ENCODE measurements around the gene RAB11FIP4. TPM values are rescaled to one million over a fixed set of nuclear protein-coding genes. Genes with fewer than 3 reads are reported as not detected.

Gene RAB11FIP4
- total and polyA plus RNA-seq, 10 of the 15 experiments (the other 5 are each of a cell fraction or from before 2014, with no cell fraction given): 1.4 to 27.0 (median 17.6) TPM

DNA sequence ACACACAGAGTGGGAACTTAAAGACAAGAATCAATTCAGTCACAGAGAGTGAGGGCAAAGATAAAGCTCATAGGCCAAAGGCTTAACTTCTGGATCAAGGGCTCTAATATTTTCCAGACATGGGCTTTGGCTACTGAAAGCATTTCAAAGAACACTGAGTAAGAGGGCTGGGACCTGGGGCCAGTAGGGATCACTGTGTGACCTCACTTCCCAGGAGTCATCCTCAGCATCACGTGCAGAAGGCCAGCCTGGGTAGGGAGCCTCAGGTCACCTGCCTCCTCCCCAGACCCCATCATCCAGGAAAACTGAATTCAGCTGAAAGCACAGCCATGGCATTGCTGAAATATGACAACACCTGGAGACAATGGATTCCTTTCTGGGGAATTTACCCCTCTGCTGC is 163.5 kb downstream of the RAB11FIP4 start:
- CTCF ChIA-PET: interaction anchor here (1.5 kb wide), 1 partner anchor 288 kb away, joined by 7 read pairs; no protein-coding TSS in a partner anchor
- RAD21 ChIA-PET (ENCODE audit: unreplicated experiment): interaction anchor here (0.6 to 2.1 kb wide), 3 partner anchors 11 to 31 kb away, joined by 3 to 4 read pairs (median 4); no protein-coding TSS in a partner anchor
- H3K4me3 ChIP-seq: no peak overlapping the region
- no peak for TF ChIP-seq ESRRA (IDR thresholded peaks at IDR 0.05; ENCODE audit: low read length)
- TF ChIP-seq EP300 (IDR thresholded peaks at IDR 0.05; ENCODE audit: borderline replicate concordance in 1 of 2, control insufficient read depth in 1 of 2, low read depth in 2 of 2, low read length in 2 of 2): no peak
- no peak for TF ChIP-seq RELB (IDR thresholded peaks at IDR 0.05; ENCODE audit: low read depth)
- H3K27ac ChIP-seq (ENCODE audit: control insufficient read depth, insufficient read depth): no peak overlapping the region
- H3K4me1 ChIP-seq (ENCODE audit: control insufficient read depth, insufficient read depth, low read length): no peaks in the 10 kb centered on the region
- SMC1A ChIA-PET (ENCODE audit: uncharacterized antibody, unreplicated experiment): interaction anchor here (1.2 kb wide), 1 partner anchor 20 kb away, joined by 3 read pairs; no protein-coding TSS in a partner anchor
- DNase-seq (ENCODE audit: low read depth, low spot score): no peak
- no peak for ATAC-seq
- no peak overlapping the region for H3K9ac ChIP-seq (ENCODE audit: control insufficient read depth, insufficient read depth, low read length)
- no TSS peak for BruUV-seq (replicated peaks)
- no peaks in the 10 kb centered on the region for H3K36me3 ChIP-seq (ENCODE audit: control insufficient read depth in 2 of 2, insufficient read depth in 2 of 2, low read length in 1 of 2)
- no peak for FAIRE-seq
- H3K79me2 ChIP-seq (ENCODE audit: control insufficient read depth, insufficient read depth, low read length): no peaks in the 10 kb centered on the region
- H3K4me2 ChIP-seq (ENCODE audit: control insufficient read depth, insufficient read depth): no peak overlapping the region
- POLR2A ChIA-PET: no interaction called here
- in situ Hi-C loops (cut with MboI): loop anchor here (5.0 kb wide), 1 partner anchor 287 kb away; no protein-coding TSS in a partner anchor
- 0% methylated on average over 1 of the region's 1 CpG for WGBS (ENCODE audit: insufficient coverage, insufficient replicate concordance, low lambda C conversion rate, missing lambda C conversion rate)
- peaks cover 3% of the 10 kb centered on the region; the same call in 1 of the 2 replicates for H4K20me1 ChIP-seq (ENCODE audit: control insufficient read depth, insufficient read depth)
- no peak overlapping the region for H2AFZ ChIP-seq (ENCODE audit: control insufficient read depth, low read depth, low read length)
- H3K27me3 ChIP-seq (replicated peaks in 1 of 2; ENCODE audit: control insufficient read depth in 2 of 2, insufficient read depth in 2 of 2, low read length in 1 of 2): peaks cover 0 to 7% of the 10 kb centered on the region in 2 experiments; a peak in 3 of 4 replicates
- H3K9me3 ChIP-seq (replicated peaks; ENCODE audit: control insufficient read depth, insufficient read depth, low read length): no peaks in the 10 kb centered on the region
- intact Hi-C loops (cut with micrococcal nuclease; ENCODE audit: unreplicated experiment): no loop called here
